ENCODE data around the gene SNUPN. TPM values are rescaled to one million over a fixed set of nuclear protein-coding genes. Genes with fewer than 3 reads are reported as not detected.

The SNUPN gene
- total RNA-seq, 1 donor: 16.2 TPM

DNA sequence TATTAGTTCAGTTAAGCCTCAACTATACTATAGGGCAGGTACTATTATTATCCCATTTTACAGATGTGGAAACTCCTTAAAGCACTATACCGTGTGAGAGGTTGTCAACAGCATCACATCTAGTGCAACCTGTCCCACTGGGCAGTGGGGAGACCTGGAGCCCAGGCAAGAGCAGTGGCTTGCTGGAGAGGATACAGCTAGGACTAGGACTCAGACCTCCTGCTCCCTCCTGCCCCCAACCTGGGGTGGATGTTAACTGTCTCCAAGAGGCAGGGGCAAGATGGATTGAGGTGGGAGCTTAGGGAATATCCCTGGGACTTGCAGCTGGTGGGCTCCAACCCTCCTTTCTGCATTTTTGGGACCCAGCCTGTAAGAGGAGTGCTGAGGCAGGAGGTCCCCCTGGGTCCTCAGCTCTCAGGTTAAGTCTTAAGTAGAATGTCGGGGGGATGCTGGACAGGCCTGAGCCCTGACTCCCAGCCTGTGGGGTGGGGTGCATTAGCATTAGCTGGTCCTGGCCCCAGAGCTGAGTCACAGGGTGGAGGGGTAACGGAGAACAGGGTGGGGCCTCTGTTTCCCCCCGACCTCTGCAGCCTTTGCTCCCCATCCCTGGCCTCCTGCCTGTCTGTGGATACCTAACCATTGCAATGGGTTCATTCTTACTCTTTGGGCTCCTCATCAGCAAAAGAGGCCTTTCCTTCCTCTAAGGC is 28.8 kb upstream of the SNUPN start:
- no peak for DNase-seq (ENCODE audit: low read depth in 2 of 3, low spot score in 2 of 3)

DNA sequence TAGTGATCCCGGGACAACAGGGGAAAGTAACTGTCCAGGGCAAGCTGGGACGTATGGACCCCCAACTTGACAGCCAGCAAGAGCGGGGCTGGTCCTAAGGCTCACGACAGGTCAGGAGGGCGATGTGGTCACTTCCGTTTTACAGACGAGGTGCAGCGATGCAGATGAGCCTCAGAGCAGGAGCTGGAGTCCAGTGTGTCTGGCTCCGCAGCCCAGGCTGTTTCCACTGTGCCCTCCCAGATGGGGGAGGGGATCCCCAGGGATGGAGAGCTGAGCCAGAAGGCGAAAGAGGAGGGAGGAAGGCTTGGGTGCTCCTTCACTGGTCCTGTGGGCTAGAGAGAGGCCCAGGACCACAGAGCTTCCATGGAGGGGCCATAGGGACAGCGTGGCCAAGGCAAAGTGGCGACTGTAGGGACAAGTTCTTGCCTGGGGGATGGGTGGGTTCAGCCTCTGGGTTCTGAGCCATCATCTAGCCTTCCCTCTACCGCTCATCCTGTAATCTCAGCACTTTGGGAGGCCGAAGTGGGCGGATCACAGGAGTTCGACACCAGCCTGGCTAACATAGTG is 27.9 kb upstream of the SNUPN start:
- DNase-seq (ENCODE audit: low read depth in 2 of 3, low spot score in 2 of 3): no peak

DNA sequence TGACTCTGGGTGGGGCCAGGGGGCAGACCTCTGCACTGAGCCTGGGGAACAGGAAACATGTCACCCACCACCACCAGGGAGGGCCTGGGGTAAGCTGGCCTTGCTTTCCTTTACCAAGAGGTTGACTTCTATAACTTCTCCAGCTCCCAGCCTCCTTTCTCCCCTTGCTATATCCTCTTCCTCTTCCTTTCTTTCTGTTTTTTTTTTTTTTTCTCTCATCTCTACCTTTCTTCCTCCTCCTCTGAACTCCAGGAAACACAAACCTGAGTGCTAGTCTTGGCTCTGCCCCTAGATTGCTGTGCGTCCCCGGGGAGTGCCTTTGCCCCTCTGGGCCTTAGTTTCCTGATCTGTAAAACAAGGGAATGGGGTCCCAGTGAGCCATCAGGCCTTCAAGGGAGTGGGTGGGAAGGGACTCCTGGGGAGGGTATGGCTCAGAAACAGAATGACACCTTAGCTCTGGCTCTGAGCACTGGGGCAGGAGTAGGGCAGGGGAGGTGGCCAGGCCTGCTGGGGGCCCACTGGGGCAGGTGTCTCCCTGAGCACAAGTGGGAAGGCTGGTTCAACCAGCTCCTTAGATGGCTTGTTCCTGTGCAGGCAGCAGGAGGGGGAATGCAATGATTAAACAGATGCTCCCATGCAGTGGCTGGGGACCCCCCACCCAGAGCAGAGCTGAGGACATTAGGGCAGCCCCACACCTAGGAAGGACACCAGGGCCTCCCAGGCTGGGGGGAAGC is 26.5 kb upstream of the SNUPN start:
- DNase-seq (ENCODE audit: low read depth in 2 of 3, low spot score in 2 of 3): peak in 2 of 3 donors; percentile 6 to 8

GRCh38 chr15:75650908-75651809 is 25.6 kb upstream of the SNUPN start:
- DNase-seq (ENCODE audit: low read depth in 2 of 3, low spot score in 2 of 3): peak in 1 of 3 donors; percentile 12

GRCh38 chr15:75649848-75650247 is 24.3 kb upstream of the SNUPN start:
- no peak for DNase-seq (ENCODE audit: low read depth in 2 of 3, low spot score in 2 of 3)

GRCh38 chr15:75649045-75649761 is 23.7 kb upstream of the SNUPN start:
- DNase-seq (ENCODE audit: low read depth in 2 of 3, low spot score in 2 of 3): no peak

DNA sequence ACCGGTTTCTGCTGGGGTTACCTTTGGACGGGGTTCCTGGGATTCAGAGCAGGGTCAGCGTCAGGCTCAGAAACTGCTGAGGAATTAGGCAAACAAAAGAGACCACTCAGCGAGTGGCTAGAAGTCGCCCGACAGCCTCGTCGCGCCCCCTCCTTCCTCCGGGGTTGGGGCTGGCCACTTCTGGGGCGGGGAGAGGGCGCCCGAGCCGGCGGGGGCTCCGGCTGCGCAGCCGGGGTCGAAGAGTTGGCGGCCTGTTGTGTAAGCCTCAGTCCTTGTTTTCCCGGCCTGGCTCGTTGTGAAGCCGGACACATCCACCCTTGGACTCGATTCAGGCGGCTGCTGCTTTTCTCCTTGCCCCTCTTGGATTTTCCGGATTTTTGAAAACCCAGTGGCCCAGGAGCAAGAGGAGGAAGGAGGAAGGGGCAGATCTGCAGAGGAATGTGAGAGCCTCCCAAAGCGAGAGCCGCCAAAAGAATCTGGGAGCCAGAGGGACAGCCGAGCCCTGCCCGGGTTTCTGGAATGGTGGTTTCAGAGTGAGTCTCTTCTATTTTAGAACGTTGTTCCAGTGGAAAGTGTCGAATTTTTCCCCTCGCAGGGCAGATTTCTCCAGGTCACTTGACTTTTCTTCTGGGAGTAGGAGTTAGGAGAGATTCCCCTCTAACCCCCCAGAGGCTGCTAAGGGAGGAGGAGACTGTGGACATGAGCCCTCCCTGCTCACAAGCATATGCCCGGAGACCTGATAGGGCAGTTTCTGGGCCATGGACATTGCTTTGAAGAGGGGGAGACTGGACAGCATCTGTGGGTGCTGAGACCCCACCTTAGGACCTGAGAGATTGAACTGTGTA is 22.9 kb upstream of the SNUPN start:
- DNase-seq (ENCODE audit: low read depth in 2 of 3, low spot score in 2 of 3): no peak

DNA sequence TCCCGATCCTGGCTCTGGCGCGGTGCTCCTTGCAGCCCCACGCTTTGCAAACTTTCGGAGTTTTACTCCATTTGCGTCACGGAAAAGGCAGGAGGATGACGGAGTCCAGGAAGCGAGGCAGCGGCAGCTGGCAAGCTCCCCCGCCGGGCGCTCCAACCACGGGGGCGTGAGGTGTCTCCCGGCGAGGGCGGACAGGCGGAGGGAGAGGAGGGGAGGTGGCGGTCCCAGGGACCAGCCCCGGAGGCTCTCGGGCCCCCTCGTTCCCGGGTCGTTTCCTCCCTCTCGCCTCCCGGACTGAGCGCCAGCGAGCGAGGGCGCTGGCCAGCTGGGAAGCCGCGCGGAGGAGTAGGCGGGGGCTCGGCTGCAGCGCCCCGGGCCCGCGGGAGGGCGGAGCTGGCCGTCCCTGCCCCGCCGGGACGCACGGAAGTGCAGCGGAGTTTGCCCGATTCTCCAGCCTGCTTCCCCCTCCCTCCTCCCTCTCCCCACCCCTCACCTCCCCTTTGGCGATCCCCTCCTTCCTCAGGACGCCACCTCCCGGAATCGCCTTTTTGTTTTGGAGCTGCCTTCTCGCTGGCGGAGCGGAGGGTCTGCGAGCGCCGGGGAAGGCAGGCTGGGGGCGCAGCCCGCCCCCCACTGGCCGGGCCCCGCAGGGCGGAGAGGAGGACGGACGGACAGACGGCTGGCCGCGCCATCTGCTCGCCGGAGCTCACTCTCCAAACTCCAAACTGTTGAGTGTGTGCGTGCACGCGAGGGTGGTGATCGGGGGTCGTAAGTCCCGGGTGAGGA is 22.0 kb upstream of the SNUPN start, which contains the start of gene SNX33:
TSS of gene SNX33 (plus strand) at position 543 of the 786 bp plus-strand sequence. CDS start 1,191 bp downstream, outside the sequence.
- DNase-seq (ENCODE audit: low read depth in 2 of 3, low spot score in 2 of 3): peak; percentile 21 to 61 (median 56)

DNA sequence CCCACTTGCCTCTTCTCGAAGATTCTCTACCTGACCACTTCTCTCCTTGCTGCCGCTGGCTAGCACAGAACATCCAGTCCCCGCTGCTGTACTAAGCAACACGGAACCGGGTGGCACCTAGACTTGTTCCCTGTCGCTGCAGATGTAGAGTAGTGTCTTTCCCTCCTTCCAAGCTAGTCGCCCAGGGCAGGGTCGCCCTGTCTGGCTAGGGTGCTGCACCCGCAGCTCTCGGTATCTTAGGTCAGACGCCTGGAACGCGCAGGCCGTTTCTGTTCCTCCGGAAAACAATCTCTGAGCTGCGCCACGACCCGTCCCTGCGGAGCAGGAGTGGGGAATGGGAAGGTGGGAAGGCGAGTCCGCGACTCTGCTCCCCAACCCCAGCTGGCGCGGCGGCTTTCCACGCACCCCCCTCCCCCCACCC is 21.4 kb upstream of the SNUPN start:
- peak in 1 of 3 donors; percentile 13 for DNase-seq (ENCODE audit: low read depth in 2 of 3, low spot score in 2 of 3)

- DNase-seq (ENCODE audit: low read depth in 2 of 3, low spot score in 2 of 3): no peak
Measured at GRCh38 chr15:75646112-75646943, 20.8 kb upstream of the SNUPN start.

DNA sequence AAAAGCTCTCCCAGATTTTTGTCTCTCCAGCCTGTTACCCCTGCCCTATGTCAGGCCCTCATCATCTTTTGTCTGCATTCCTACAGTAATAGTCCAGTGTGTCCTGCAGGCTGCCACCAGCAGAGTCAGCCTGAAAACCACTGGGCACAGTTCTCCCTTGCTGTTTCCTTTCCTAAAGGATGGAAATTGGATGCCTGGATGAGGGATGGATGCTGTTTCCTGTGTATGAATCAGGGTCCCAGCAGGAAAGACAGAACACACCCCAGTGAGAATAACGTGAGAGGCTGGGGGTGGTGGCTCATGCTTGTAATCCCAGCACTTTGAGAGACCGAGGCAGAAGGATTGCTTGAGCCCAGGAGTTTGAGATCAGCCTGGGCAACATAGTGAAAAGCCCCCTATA is 18.9 kb upstream of the SNUPN start:
- DNase-seq (ENCODE audit: low read depth in 2 of 3, low spot score in 2 of 3): no peak

GRCh38 chr15:75641603-75642002 is 16.1 kb upstream of the SNUPN start:
- no peak for DNase-seq (ENCODE audit: low read depth in 2 of 3, low spot score in 2 of 3)

DNA sequence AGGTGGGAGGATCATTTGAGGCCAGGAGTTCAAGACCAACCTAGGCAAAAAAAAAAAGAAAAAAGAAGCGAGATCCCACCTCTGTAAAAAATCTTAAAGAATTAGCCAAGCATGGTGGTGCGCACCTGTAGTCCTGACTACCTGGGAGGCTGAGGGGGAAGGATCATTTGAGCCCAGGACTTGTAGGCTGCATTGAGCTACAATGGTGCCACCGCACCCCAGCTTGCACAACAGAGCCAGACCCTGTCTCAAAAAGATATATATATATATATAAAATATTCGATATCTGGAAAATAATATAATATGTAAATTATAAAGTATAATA is 15.6 kb upstream of the SNUPN start:
- DNase-seq (ENCODE audit: low read depth in 2 of 3, low spot score in 2 of 3): no peak

GRCh38 chr15:75640483-75641178 is 15.1 kb upstream of the SNUPN start:
- DNase-seq (ENCODE audit: low read depth in 2 of 3, low spot score in 2 of 3): peak; percentile 35 to 85 (median 79)

DNA sequence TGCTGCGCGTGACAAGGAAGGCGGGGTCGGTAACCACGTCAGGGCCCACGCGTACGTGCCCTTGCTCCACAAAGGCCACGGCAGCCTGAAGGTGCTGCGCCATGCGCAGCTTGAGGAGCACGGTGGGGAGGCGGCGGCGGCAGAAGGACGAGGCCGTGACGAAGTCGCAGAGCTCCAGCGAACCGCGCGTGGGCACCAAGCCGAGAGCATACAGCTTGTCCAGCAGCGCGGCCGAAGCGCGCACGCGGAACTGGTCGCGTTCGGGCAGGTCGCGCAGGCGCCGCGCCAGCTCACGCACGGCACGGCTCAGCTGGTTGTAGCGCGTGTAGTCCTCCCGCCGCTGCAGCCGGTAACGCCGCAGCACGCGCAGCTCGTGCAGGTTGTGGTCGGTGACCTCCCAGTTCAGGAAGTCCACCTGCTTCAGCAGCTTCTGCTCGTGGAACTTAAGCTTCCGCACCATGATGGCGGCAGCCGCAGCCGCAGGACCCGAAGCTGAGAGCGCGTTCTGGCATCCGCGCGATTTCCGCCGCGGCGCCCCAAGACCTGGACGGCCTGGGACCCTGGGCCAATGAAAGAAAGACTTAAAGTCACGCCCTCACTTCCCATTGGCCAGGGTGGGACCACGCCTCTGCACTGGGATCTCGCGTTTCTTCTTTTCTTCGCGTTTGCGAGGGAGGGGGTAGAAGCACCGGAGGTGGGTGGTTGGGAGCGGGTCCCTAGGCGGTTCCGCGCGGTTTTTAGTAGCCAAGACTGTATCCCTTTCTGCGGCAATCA is 14.4 kb upstream of the SNUPN start, which contains the start of gene IMP3:
TSS of gene IMP3 (minus strand) at position 516 of the 774 bp plus-strand sequence. CDS start at position 460, 56 bp downstream.
- DNase-seq (ENCODE audit: low read depth in 2 of 3, low spot score in 2 of 3): peak; percentile 86 to 99 (median 97)

DNA sequence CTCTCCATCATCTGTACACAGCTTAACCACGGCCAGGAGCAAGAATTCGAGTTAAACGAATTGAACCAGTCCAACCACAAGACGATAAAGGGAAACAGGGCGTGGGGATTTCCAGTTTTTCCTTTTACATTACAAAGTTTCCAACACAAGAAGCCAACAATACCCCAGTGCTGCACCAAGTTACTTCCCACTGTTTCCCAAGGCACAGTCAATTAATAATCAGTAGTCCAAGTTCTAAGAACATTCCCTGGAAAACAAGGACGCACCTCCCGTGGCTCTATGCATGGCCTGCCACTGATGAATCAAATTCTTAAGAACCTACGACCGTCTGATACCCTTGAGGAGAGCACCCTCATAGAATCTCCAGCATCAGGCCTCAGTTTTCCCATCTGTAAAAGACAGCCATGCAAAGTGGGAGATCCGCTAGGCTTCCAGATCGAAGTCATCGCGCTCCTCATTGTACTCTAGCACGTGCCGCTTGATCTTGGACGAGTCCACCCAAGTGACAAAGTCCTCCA is 13.7 kb upstream of the SNUPN start:
- no peak for DNase-seq (ENCODE audit: low read depth in 2 of 3, low spot score in 2 of 3)

All from hematopoietic multipotent progenitor cell (in vitro differentiated cells).